HG02943 (cell line): ENCODE measurements around the gene MT1A.

Source experiments
- ATAC-seq: cut with Tn5 transposase; IDR thresholded peaks from one replicate; pipeline ENCODE4 v1.9.1; 2021; ENCODE audit warnings: mild to moderate bottlenecking, low read depth, moderate library complexity; ENCODE audit not compliant: unreplicated experiment

The MT1A gene

DNA sequence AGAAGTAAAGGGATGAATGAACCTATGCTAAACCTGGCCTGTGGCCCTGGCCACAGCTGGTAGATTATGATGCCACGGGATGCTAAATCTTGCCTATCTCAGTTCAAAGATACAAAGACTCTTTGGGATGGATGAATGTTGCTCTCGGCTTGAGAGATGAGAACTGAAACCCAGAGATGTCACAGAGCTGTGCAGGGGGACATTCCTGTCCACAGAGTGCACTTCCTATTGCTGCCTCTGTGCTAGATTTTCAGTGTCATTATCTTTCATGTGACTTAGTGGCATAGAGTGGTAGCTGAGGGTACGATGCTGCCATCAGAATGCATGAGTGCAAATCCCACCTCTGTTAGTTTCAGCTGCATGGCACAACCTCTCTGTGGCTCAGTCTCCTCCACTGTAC is 8.3 kb upstream of the MT1A start:
- no peak for ATAC-seq

DNA sequence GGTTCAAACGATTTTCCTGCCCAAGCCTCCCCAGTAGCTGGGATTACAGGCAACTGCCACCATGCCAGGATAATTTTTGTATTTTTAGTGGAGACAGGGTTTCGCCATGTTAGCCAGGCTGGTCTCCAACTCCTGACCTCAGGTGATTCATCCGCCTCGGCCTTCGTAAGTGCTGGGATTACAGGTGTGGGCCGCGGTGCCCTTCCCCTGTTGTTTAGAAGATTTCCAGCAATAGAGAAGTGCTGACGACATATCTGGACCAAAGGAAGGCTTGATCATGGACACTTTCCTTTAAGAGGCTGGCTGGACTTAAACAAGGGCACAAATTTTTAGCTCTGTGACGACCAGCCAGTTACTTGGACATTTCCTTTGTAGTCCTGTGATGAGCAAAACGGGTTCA is 7.3 kb upstream of the MT1A start:
- no peak for ATAC-seq

DNA sequence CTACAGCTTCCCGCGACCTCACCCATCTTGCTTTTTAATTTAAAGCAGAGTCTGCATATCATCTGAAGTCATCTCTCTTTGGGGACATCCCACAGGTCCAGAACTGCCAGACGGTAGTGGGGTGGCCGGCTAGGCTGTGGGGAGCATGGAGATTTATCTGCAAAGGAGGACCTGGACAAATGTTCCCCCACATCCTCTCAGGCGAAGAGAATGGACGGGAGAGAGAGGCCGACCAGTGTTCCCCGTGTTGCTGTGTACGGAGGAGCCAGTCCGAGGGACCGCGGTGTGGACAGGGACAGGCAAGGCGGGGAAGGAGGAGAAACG is 6.7 kb upstream of the MT1A start:
- no peak for ATAC-seq

DNA sequence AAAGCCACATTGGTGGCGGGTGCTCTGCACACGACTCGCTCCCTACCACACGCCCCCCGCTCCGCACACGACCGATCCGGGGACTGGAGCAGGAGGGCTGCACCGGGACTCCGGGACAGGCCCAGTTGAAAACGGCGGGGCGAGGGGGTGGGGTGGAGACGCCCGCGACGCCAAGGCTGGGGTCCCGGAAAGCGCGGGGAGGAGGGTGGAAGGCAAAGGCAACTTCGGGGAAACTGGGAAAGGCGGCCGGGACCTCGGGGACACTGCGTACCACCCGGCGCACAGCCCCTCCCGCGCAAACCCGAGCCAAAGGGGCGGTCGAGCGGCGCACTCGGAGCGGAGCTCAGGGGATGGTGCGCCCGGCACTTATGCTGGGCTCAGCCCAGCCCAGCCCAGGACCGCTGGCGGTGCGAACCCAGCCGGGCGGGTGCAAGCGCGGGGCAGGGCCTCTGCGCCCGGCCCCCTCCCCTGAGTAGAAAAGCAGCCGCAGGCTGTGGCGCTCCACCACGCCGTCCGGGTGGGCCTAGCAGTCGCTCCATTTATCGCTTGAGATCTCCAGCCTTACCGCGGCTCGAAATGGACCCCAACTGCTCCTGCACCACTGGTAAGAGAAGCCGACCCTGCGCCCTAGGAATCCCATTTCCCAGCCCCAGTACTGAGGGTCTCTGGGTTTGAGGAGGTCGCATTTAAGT is 6.2 kb upstream of the MT1A start, which contains the start of gene MT1M:
MT1M (plus strand) TSS at position 504 of the 692 bp plus-strand sequence; CDS start at position 577, 73 bp downstream.
- ATAC-seq, result no peak

DNA sequence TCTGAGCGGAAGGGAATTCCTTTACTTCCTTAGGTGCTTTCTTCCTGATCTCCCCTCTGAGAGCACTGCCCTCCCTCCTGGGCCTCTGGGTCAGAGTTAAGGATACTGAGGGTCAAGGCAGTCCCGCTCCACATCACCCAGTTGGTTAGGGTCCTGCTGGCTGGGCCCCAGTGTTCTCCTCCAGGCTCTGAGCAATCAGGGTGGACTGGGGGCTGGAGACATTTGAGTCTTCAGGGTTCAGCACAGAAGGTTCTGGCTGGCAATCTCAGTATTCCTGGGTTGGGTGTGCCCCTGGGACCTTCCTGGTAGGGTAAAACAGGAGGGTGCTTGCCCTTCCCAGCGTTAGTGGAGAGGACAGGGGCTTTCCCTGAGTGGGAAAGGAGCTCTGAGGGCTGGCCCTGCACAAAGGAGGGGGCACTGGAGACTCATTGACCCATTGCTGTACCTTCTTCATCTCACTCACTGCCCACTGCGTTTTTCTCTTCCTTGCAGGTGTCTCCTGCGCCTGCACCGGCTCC is 5.6 kb upstream of the MT1A start:
- no peak for ATAC-seq

DNA sequence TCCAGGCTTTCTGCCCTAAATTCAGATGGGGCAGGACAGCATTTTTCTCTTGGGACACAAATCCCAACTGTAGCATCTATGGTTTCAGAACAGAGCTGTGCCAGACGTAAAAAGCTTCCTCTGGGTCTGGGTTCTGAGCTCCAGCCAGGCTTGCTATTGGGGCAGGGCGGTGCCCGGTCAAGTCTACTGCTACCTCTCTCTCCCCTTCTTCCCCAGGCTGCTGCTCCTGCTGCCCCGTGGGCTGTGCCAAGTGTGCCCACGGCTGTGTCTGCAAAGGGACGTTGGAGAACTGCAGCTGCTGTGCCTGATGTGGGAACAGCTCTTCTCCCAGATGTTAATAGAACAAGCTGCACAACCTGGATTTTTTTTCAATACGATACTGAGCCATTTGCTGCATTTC is 4.9 kb upstream of the MT1A start:
- ATAC-seq, result no peak

DNA sequence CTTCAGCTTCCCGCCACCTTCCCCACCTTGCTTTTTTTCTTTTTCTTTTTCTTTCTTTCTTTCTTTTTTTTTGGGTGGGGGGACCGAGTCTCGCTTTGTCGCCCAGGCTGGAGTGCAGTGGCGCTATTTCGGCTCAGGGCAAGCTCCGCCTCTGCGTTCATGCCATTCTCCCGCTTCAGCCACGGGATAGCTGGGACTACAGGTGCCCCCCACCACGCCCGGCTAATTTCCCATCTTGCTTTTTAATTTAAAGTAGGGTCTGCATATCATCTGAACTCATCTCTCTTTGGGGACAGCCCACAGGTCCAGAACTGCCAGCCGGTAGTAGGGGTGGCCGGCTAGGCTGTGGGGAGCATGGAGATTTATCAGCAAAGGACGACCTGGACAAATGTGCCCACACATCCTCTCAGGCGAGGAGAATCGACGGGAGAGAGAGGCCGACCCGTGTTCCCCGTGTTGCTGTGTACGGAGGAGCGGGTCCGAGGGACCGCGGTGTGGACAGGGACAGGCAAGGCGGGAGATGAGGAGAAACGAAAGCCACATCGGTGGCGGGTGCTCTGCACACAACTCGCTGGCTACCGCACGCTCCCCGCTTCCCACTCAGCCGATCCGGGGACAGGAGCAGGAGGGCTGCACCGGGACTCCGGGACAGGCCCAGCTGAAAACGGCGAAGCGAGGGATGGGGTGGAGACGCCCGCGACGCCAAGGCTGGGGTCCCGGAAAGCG is 3.6 kb upstream of the MT1A start:
- no peak for ATAC-seq

DNA sequence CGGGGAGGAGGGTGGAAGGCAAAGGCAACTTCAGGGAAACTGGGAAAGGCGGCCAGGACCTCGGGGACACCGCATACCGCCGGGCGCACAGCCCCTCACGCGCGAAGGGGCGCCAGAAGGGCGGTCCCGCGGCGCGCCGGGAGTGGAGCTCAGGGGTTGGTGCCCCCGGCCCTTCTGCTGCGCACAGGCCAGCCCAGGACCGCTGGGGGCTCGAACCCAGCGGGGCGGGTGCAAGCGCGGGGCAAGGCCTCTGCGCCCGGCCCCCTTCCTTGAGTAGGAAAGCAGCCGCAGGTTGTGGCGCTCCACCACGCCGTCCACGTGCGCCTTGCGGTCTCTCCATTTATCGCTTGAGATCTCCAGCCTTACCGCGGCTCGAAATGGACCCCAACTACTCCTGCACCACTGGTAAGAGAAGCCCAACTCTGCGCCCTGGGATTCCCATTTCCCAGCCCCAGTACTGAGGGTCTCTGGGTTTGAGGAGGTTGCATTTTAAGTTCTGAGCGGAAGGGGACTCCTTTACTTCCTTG is 3.0 kb upstream of the MT1A start:
- no peak for ATAC-seq

DNA sequence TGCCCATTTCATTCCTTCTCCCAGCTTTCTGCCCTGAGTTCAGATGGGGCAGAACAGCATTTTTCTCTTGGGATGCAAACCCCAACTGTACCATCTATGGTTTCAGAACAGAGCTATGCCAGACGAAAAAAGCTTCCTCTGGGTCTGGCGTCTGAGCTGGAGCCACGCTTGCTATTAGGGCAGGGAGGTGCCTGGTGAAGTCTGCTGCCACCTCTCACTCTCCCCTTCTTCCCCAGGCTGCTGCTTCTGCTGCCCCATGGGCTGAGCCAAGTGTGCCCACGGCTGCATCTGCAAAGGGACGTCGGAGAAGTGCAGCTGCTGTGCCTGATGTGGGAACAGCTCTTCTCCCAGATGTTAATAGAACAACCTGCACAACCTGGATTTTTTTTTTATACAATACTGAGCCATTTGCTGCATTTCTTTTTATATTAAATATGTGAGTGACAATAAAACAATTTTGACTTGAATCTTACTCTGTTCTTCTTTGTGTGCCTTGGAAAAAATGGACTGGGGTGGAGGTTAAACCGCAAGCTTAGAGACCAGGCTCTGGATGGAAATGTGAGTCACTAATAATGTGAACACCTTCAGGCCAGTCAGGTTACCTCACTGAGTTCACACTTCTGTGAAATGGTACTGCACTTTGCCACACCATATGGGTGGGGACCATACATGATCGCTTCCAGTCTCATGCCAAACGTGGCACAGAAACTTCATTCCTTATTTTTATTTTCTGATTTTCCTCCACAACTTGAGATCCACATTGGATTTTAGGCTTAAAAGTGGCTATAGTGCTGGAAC is 1.7 kb upstream of the MT1A start:
- ATAC-seq, result no peak

DNA sequence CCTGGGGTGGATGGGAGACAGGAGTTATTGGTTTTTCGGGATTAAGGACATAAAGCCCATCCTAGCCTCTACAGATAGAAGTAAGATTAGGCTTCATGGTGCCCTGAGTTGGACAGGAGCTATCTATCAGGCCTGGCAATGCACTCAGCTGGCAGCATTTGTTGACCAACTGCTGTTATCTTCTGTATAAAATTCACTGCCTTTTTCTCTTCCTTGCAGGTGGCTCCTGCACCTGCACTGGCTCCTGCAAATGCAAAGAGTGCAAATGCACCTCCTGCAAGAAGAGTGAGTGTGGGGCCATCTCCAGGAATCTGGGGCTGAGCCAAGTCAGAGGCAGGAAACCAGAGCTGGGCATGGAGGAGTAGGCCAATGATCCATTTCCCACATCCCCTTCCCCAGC is 579 bp downstream of the MT1A start:
- ATAC-seq, result no peak

DNA sequence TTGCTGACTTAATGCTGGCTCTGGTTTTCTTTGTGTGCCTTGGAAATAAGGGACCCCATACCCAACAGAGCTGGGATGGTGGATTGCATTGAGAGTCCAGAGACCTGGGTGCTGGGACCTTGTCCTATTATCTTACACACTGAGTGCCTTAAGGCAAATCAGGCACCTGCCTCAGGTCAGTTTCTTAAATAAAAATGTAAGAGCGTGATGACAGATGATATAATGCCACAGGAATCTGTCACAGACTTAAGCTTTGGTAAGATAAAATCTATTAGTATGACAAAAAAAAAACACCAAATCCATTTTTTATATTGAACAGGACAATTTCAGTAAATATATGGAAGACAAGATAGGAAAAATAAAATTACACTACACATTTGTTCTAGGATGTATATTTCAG is 1.6 kb downstream of the MT1A start:
- ATAC-seq, result no peak

DNA sequence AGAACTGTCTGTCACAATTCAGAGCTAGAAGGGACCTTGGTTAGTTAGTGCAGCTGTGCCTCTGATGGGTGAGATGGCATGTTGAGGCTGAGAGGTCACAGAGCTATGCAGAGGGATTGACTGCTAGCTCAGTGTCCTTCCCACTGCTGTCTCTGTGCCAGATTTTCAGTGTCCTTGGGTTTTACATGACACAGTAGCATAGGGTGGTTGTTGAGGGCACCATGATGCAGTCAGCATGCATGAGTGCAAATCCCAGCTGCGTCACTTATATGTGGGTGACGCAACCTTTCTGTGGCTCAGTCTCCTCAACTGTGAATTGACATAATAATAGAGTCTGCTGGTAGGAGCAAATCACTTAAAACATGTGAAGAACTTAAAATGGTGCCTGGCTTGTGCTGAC is 2.7 kb downstream of the MT1A start:
- no peak for ATAC-seq

DNA sequence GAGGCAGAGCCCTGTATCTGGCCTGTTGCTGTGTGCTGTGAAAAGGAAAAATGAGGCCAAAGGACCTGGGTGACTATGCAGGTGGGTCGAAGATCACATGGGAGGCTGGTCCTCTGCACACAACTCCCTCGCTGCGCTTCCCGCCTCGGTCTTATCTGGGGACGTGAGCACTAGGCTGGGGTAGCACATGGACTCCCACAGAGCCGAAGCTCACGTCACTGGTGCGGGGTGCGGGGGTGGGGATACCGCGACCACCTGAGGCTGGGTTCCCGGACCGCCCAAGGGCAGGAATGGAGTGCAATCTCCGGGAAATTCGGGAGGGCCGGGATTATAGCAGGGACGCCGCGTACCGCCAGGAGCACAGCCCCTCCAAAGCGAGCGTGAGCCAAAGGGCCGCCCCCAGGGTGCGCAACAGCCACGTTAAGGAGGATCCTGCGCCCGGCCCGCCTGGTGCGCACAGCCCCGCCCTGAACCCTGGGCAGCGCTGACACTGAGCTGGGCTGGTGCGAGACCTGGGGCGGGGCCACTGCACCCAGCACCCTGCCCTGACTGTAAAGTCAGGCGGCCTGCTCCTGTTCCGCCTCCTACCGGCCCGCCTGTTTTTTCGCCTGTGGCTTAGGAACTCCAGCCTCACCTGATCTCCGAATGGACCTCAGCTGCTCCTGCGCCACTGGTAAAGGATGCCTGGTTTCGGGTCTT is 4.8 kb downstream of the MT1A start:
- ATAC-seq, result no peak

DNA sequence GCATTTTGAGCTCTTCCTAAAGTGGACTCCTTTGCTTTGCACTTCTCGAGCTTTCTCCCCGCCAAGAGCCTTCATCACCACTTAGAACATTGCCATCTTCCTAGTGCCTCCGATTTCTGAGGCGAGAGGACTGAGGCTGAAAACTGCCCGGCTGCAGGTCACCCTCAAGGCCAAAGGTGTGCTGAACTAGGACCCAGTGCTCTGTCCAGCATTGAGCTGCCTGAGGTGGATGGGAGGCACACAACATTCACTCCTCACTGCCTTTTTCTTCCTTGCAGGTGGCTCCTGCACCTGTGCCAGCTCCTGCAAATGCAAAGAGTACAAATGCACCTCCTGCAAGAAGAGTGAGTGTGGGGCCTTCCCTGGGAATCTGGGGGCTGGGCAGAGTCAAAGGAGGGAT is 5.4 kb downstream of the MT1A start:
- ATAC-seq, result no peak

DNA sequence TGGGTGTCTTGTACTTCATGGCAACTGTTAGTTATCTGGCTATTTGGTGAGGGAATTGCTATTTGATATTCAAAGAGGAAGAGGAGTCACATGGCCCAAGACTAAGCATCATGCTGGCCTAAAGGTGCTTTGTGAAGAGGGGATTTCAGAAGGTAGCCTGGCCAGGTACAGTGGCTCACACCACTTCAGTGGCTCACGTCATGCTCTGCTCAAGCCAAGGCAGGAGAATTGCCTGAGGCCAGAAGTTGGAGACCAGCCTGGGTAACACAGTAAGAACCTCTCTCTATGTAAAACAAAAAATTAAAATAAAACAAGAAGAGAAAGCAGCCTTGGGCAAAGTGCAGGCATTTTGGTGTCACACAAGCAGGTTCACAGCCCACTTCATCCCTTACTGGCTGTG is 6.8 kb downstream of the MT1A start:
- ATAC-seq, result no peak

DNA sequence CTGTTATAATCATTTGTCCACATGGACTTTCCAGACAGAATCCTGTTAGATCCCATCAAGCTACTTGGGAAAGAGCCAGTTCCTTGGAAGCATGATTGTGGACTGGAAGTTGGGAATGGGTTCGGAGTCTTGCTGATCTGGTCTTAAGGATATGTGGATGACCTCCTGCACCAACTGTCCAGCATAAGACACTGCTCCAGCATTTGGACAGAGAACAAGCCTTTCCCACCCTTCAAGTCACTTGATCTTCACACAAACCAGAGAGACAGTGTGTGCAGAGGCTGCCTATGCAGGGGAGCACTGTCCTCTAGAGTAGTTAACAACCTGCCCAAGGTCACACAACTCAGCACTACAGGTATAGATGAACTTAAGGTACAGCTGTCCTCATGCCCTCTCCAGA is 7.4 kb downstream of the MT1A start:
- no peak for ATAC-seq

DNA sequence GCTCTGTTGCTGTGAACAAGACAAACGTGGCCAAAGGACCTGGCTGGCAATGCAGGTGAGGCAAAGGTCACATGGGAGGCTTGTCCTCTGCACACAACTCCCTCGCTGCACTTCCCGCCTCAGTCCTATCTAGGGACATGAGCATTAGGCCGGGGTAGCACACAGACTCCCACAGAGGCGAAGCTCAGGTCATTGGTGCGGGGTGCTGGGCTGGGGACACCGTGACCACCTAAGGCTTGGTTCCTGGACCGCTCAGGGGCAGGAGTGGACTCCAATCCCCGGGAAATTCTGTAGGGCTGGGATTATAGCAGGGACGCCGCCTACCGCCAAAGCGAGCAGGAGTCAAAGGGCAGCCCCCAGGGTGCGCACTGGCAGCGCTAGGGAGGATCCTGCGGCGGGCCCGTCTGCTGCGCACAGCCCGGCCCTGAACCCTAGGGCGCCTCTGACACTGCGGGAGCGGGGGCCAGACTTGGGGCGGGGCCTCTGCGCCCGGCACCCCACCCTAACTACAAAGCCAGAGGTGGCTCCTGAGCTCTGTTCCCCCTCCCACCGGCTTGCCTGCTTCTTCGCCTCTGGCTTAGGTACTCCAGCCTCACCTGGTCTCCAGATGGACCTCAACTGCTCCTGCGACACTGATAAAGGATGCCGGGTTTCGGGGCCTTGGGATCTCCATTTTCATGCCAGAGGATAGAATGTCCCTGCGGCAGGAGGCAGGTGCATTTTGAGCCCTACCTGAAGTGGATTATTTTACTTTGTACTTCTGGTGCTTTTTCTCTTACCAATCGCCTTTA is 9.4 kb downstream of the MT1A start:
- ATAC-seq, result no peak

DNA sequence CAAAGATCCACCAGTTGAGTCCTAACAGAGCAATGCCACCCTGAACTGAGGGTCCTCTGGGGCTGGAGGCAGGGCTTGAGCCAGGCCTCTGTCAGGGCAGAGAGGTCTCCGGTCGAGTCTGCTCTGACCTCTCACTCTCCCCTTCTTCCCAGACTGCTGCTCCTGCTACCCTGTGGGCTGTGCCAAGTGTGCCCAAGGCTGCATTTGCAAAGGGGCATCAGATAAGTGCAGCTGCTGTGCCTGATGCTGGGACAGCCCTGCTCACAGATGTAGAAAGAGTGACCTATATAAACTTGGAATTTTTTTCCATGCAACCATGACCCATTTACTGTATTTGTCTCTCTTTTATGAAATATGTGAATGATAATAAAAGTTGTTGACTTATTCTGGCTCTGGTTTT is 10.8 kb downstream of the MT1A start:
- no peak for ATAC-seq

DNA sequence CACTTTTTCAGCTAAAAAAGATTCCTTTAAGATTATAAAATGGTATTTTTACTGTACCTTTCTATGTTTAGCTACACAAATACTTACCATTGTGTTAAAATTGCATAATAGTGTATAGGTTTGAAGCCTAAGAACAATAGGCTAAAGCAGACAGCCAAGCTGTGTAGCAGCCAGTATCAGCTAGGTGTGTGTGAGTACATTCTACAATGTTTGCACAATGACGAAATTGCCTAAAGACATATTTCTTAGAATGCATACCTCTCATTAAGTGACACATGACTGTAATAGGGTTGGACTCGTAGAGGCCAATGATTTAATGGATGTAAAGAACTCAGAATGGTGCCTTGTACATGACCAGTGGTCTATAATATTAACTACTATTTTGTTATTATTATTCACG is 11.4 kb downstream of the MT1A start:
- ATAC-seq, result no peak

DNA sequence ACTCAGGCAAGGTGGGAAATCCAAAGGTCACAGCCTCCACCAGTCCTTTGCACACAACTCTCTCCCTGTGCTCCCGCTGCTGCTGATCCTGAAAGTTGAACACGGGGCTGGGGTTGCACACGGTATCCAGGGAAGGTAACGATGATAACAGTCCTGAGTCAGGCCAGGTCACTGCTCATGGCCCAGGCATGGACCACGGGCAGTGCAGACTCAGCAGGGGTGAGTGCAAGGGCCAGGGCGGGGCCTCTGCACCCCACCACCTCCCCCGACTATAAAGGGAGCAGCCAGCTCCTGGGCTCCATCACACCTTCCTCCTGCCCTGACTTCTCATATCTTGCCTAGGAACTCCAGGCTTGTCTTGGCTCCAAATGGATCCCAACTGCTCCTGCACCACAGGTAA is 13.1 kb downstream of the MT1A start, which contains the start of gene MT1B:
MT1B (plus strand) TSS at position 301 of the 400 bp plus-strand sequence; CDS start at position 369, 68 bp downstream.
- ATAC-seq, result no peak
